KG1 (cell line): ENCODE results near the gene S100A14.
A peak's percentile ranks its signal among the peaks of the same experiment; 100 is the strongest.
"Not testable (repeated sequence)": the region's sequence is repeated elsewhere in the genome, so short reads cannot be mapped to it uniquely, and the experiment has no call there.

ENCODE experiments used
- DNase-seq: peaks from one replicate; lab custom pipeline; 2025; lab: John Stamatoyannopoulos, UW

The S100A14 gene

GRCh38 chr1:153614906-153615305, 1.2 kb downstream of the S100A14 start:
- DNase-seq: no peak

- no peak for DNase-seq
These were observed 1.8 kb downstream of the S100A14 start for GRCh38 chr1:153614189-153614900.

GRCh38 chr1:153613406-153613805, 2.7 kb downstream of the S100A14 start:
- DNase-seq: no peak

- no peak for DNase-seq
These were observed 3.3 kb downstream of the S100A14 start, which contains the start of gene S100A16 for GRCh38 chr1:153612755-153613331. Gene S100A16 (minus strand): TSS chr1:153613137. CDS start chr1:153608151, 4,986 bp downstream.

GRCh38 chr1:153612111-153612754, 3.9 kb downstream of the S100A14 start:
- no peak for DNase-seq

GRCh38 chr1:153611356-153611755, 4.8 kb downstream of the S100A14 start:
- DNase-seq: no peak

- DNase-seq: no peak
These were observed 5.3 kb downstream of the S100A14 start for GRCh38 chr1:153610811-153611301.

- DNase-seq: no peak
These were observed 5.8 kb downstream of the S100A14 start for GRCh38 chr1:153610334-153610733.

GRCh38 chr1:153609585-153609907, 6.6 kb downstream of the S100A14 start:
- no peak for DNase-seq

- no peak for DNase-seq
These were observed 7.2 kb downstream of the S100A14 start for GRCh38 chr1:153608742-153609584.

GRCh38 chr1:153608089-153608682, 7.9 kb downstream of the S100A14 start:
- no peak for DNase-seq

- no peak for DNase-seq
These were observed 8.7 kb downstream of the S100A14 start for GRCh38 chr1:153607381-153607780.

GRCh38 chr1:153606194-153606593, 9.9 kb downstream of the S100A14 start:
- DNase-seq: no peak

GRCh38 chr1:153602749-153603148, 13.4 kb downstream of the S100A14 start:
- no peak for DNase-seq

GRCh38 chr1:153599847-153600246, 16.3 kb downstream of the S100A14 start:
- no peak for DNase-seq

- peak; percentile 77 for DNase-seq
These were observed 17.6 kb downstream of the S100A14 start for GRCh38 chr1:153598309-153599172.

GRCh38 chr1:153597206-153597605, 18.9 kb downstream of the S100A14 start:
- no peak for DNase-seq

- DNase-seq: no peak
These were observed 23.4 kb downstream of the S100A14 start for GRCh38 chr1:153592748-153593147.

GRCh38 chr1:153588482-153588881, 27.6 kb downstream of the S100A14 start:
- no peak for DNase-seq

GRCh38 chr1:153588033-153588432, 28.1 kb downstream of the S100A14 start:
- not testable (repeated sequence) for DNase-seq

GRCh38 chr1:153587314-153587713, 28.8 kb downstream of the S100A14 start:
- no peak for DNase-seq
